ENCODE measurements around the gene ZNF385D. TPM values are rescaled to one million over a fixed set of nuclear protein-coding genes. Genes with fewer than 3 reads are reported as not detected.

ZNF385D gene
- total and polyA plus RNA-seq, 4 donors, result 12.1 to 118 (median 61.1) TPM

DNA sequence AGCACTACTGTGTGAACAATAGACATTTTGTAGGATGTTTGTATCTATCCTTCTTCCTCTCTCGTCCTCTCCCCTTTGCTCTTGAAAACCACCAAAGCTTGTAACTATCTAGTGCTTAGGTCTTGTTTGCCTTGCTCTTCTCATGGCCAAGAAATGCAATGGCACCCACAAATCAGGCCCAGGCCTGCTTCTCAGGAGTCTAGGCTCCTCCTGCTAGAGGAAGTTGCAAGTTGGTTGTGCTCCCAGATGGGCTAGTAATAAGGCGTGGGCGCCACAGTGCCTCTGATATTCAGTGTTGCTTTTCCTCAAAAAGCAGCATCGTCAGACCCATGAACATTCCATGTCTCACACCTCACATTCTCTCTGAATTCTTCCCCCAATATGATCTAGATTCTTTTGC, 28.7 kb downstream of the ZNF385D start:
- 82 to 89% methylated on average over 4 of the region's 4 CpGs for WGBS, 2 donors
- H3K4me1 ChIP-seq (ENCODE audit: control insufficient read depth in 1 of 2, insufficient read depth in 2 of 2, low read length in 2 of 2), result peaks cover 11 to 21% of the 10 kb centered on the region in 2 donors
- no peaks in the 10 kb centered on the region for H3K27me3 ChIP-seq (ENCODE audit: control insufficient read depth in 1 of 2, insufficient read depth in 2 of 2, low read length in 1 of 2)
- DNase-seq, result no peak
- intact Hi-C loops (cut with DNase I), result no loop called here
- ATAC-seq (ENCODE audit: low FRiP score), result no peak
- no peaks in the 10 kb centered on the region for H3K9me3 ChIP-seq (ENCODE audit: control insufficient read depth, low read length)
- no peaks in the 10 kb centered on the region for H3K36me3 ChIP-seq (ENCODE audit: control insufficient read depth in 1 of 2, insufficient read depth in 2 of 2, low read length in 1 of 2)
- no peak overlapping the region for H3K4me3 ChIP-seq (ENCODE audit: low read length in 2 of 2)
- peak overlapping the region in 1 of 2 donors; percentile 82 for H3K27ac ChIP-seq (ENCODE audit: low read depth in 1 of 2, low read length in 2 of 2)

DNA sequence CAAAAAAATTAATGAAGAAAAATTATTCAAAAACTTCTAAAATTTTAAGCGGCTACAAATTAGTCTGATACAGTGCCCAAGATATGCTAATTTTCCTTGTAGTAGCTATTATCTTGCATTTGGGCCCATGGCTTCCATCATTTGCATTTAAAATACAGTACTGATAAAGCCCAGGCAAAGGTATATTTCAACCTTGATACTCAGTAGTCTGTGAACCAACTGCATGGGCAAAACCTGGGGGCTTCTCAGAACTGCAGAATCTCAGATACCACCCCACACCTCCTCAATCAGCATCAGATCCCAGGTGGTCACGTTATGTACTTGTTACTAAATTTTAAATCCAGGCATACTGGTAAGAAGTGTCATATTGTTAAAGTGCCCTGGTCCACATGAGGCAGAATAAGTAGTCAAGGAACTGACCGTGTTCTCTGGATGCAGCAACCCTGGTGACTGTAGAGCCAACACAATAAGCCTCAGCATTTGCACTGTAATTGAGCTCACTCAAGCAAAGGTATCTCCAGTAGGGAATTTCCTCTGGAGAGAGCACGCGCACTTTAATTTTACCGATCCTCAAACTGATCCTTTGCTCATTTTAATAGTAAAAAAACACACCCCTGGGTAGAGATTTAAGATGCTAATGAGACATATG, 31.9 kb downstream of the ZNF385D start:
- H3K4me1 ChIP-seq (ENCODE audit: control insufficient read depth in 1 of 2, insufficient read depth in 2 of 2, low read length in 2 of 2), result peaks cover 11 to 28% of the 10 kb centered on the region in 2 donors
- H3K36me3 ChIP-seq (ENCODE audit: control insufficient read depth in 1 of 2, insufficient read depth in 2 of 2, low read length in 1 of 2), result no peaks in the 10 kb centered on the region
- H3K27ac ChIP-seq (ENCODE audit: low read depth in 1 of 2, low read length in 2 of 2), result peak overlapping the region; percentile 14 to 73
- no peaks in the 10 kb centered on the region for H3K9me3 ChIP-seq (ENCODE audit: control insufficient read depth, low read length)
- ATAC-seq (ENCODE audit: low FRiP score) (peak; percentile 59), DNase-seq (no peak)
- WGBS, 2 donors, result 73 to 78% methylated on average over 6 of the region's 6 CpGs
- no peaks in the 10 kb centered on the region for H3K27me3 ChIP-seq (ENCODE audit: control insufficient read depth in 1 of 2, insufficient read depth in 2 of 2, low read length in 1 of 2)
- intact Hi-C loops (cut with DNase I), result loop anchor here (2.0 to 5.0 kb wide), 3 partner anchors 28 to 137 kb away; no protein-coding TSS in a partner anchor
- H3K4me3 ChIP-seq (ENCODE audit: low read length in 2 of 2), result no peak overlapping the region

DNA sequence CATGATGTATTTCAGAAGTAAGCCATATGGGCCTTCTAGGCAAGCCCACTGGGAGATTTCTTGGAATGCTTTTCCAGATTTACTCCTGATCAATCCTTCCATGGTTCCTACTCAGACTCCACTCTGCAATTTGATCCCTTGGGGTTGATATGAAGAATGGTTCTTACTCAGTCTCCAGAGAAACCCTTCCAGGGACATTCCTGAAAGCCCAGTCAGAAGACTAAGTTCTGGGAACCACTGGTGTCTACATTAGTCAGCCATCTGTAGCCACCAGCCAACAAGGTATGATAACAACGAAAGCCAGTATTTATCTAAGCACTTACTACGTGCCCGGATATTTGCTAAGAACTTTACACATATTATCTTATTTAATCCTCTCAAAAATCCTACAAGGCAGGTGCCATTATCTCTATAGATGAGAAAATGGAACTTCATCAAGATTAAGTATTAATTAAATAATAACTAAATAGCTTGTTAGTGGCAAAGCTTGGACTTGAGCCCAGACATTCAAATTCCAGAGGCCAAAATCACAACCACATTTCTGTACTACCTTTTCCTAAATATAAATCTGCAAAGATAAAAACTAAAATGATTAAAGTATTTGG, 32.7 kb downstream of the ZNF385D start:
- DNase-seq (no peak), ATAC-seq (ENCODE audit: low FRiP score) (peak; percentile 83)
- H3K4me3 ChIP-seq (ENCODE audit: low read length in 2 of 2), result no peak overlapping the region
- H3K4me1 ChIP-seq (ENCODE audit: control insufficient read depth in 1 of 2, insufficient read depth in 2 of 2, low read length in 2 of 2), result peaks cover 11 to 30% of the 10 kb centered on the region in 2 donors
- H3K9me3 ChIP-seq (ENCODE audit: control insufficient read depth, low read length), result no peaks in the 10 kb centered on the region
- no peaks in the 10 kb centered on the region for H3K36me3 ChIP-seq (ENCODE audit: control insufficient read depth in 1 of 2, insufficient read depth in 2 of 2, low read length in 1 of 2)
- H3K27ac ChIP-seq (ENCODE audit: low read depth in 1 of 2, low read length in 2 of 2), result peak overlapping the region; percentile 81 to 82
- no peaks in the 10 kb centered on the region for H3K27me3 ChIP-seq (ENCODE audit: control insufficient read depth in 1 of 2, insufficient read depth in 2 of 2, low read length in 1 of 2)
- intact Hi-C loops (cut with DNase I), result loop anchor here (2.0 to 5.0 kb wide), 3 partner anchors 29 to 136 kb away; no protein-coding TSS in a partner anchor
- 3% methylated on average over 3 of the region's 3 CpGs for whole genome bisulfite sequencing, 2 donors

DNA sequence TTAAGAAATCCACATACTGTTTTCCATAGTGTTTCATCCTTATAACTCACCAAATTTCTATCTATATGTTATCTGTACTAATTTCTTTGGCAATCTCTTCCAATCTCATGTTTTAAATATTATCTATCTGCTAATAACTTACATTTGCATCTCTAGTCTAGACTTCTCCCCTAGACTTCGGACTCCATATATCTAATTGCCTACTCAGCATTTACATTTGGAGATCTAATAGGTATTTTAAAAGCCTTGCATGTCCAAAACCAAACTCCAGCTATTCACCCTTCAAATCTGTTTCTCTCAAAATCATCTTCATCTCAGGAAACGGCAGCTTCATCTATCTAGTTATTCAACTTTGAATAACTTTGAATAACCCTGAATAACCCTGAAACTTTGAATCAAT, 35.3 kb downstream of the ZNF385D start:
- no peak overlapping the region for H3K4me3 ChIP-seq (ENCODE audit: low read length in 2 of 2)
- H3K27ac ChIP-seq (ENCODE audit: low read depth in 1 of 2, low read length in 2 of 2), result peak overlapping the region in 1 of 2 donors; percentile 87
- no peaks in the 10 kb centered on the region for H3K9me3 ChIP-seq (ENCODE audit: control insufficient read depth, low read length)
- WGBS, 2 donors, result 74 to 98% methylated on average over 2 of the region's 2 CpGs
- no peak for DNase-seq
- intact Hi-C loops (cut with DNase I), result loop anchor here (5.0 kb wide), 2 partner anchors 43 to 133 kb away; no protein-coding TSS in a partner anchor
- ATAC-seq (ENCODE audit: low FRiP score), result no peak
- H3K36me3 ChIP-seq (ENCODE audit: control insufficient read depth in 1 of 2, insufficient read depth in 2 of 2, low read length in 1 of 2), result no peaks in the 10 kb centered on the region
- H3K4me1 ChIP-seq (ENCODE audit: control insufficient read depth in 1 of 2, insufficient read depth in 2 of 2, low read length in 2 of 2), result peaks cover 6 to 21% of the 10 kb centered on the region in 2 donors
- H3K27me3 ChIP-seq (ENCODE audit: control insufficient read depth in 1 of 2, insufficient read depth in 2 of 2, low read length in 1 of 2), result no peaks in the 10 kb centered on the region

DNA sequence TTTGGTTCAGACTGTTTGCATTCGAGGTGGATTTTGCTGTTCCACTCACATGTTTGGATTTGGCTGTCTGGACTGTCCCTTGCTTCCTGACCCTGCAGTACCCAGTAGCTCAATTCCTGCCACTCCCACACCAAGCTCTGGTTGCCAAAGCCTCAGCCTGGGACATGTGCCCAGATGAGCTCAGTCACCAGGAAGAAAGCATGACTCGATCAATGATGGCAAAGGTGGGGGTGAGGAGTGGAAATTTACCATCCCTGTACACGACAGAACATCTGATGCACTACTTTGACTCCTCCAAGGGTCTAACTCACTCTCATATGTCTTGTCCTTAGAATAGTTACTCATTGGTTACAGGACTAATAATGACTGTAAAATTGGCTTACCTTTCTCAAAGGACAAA, 45.2 kb downstream of the ZNF385D start:
- 4 to 5% methylated on average over 3 of the region's 3 CpGs for WGBS, 2 donors
- Histone ChIP-seq H3K27ac (ENCODE audit: low read depth in 1 of 2, low read length in 2 of 2) (peak overlapping the region; percentile 54 to 90), H3K9me3 (ENCODE audit: control insufficient read depth, low read length) (no peaks in the 10 kb centered on the region), H3K4me3 (ENCODE audit: low read length in 2 of 2) (no peak overlapping the region), H3K36me3 (ENCODE audit: control insufficient read depth in 1 of 2, insufficient read depth in 2 of 2, low read length in 1 of 2) (no peaks in the 10 kb centered on the region), H3K27me3 (ENCODE audit: control insufficient read depth in 1 of 2, insufficient read depth in 2 of 2, low read length in 1 of 2) (no peaks in the 10 kb centered on the region), H3K4me1 (ENCODE audit: control insufficient read depth in 1 of 2, insufficient read depth in 2 of 2, low read length in 2 of 2) (peaks cover 1 to 10% of the 10 kb centered on the region in 2 donors)
- intact Hi-C loops (cut with DNase I), result no loop called here
- peak; percentile 85 to 89 for DNase-seq
- peak; percentile 88 for ATAC-seq (ENCODE audit: low FRiP score)

DNA sequence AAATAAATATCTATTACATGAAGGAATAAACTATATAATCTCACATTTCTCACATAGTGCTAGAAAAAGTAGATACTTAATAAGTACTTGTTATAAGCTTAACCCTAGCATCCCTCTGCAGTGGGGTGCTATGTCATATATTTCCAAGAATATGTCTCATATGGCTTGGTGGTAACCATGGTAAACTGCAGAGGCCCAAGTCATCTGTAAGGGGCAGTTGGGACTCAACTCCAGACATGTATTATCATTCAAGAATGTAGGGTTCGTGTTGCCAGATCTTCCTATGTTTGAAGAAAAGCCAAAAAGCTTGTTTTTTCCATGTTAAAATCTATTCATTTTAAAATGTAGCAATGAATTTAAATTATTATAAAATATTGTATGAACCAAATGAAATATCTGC, 46.2 kb downstream of the ZNF385D start:
- DNase-seq (no peak), ATAC-seq (ENCODE audit: low FRiP score) (no peak)
- H3K27ac ChIP-seq (ENCODE audit: low read depth in 1 of 2, low read length in 2 of 2), result no peak overlapping the region
- no peaks in the 10 kb centered on the region for H3K36me3 ChIP-seq (ENCODE audit: control insufficient read depth in 1 of 2, insufficient read depth in 2 of 2, low read length in 1 of 2)
- H3K27me3 ChIP-seq (ENCODE audit: control insufficient read depth in 1 of 2, insufficient read depth in 2 of 2, low read length in 1 of 2), result no peaks in the 10 kb centered on the region
- H3K9me3 ChIP-seq (ENCODE audit: control insufficient read depth, low read length), result no peaks in the 10 kb centered on the region
- H3K4me3 ChIP-seq (ENCODE audit: low read length in 2 of 2), result no peak overlapping the region
- H3K4me1 ChIP-seq (ENCODE audit: control insufficient read depth in 1 of 2, insufficient read depth in 2 of 2, low read length in 2 of 2), result peaks cover 1 to 10% of the 10 kb centered on the region in 2 donors
- intact Hi-C loops (cut with DNase I), result no loop called here
- WGBS, 2 donors, result 83 to 92% methylated on average over 1 of the region's 1 CpG

DNA sequence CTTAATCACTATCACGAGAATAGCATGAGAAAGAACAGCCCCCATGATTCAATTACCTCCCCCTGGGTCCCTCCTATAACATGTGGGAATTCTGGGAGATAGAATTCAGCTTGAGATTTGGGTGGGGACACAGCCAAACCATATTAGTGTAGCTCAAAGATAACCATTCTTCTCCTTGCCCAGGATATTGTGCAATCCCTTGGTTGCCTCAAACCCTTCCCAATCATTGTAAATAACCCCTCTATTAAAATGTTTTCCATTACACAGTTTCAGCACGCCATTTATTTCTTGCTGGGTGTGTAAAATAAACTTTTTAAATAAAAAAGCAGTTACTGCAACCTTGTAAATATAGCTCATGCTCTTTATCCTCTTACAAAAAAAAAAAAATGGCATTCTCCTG, 47.7 kb downstream of the ZNF385D start:
- Histone ChIP-seq H3K9me3 (ENCODE audit: control insufficient read depth, low read length) (no peaks in the 10 kb centered on the region), H3K4me1 (ENCODE audit: control insufficient read depth in 1 of 2, insufficient read depth in 2 of 2, low read length in 2 of 2) (peaks cover 1 to 10% of the 10 kb centered on the region in 2 donors), H3K4me3 (ENCODE audit: low read length in 2 of 2) (no peak overlapping the region), H3K27ac (ENCODE audit: low read depth in 1 of 2, low read length in 2 of 2) (no peak overlapping the region), H3K27me3 (ENCODE audit: control insufficient read depth in 1 of 2, insufficient read depth in 2 of 2, low read length in 1 of 2) (no peaks in the 10 kb centered on the region), H3K36me3 (ENCODE audit: control insufficient read depth in 1 of 2, insufficient read depth in 2 of 2, low read length in 1 of 2) (no peaks in the 10 kb centered on the region)
- DNase-seq (no peak), ATAC-seq (ENCODE audit: low FRiP score) (no peak)
- WGBS, 2 donors, result 90 to 98% methylated on average over 2 of the region's 2 CpGs
- intact Hi-C loops (cut with DNase I), result no loop called here

DNA sequence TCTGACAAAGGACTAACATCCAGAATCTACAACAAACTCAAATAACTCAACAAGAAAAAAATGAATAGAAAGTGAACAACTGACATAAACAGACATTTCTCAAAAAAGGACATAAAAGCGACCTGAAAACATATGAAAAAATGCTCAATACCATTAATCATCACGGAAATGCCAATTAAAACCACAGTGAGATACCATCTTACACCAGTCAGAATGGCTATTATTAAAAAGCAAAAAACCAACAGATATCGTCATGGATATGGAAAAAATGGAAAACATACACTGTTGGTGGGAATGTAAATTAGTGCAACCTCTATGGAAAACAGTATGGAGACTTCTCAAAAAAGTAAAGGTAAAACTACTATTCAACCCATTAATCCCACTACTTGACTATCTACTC, 53.3 kb downstream of the ZNF385D start:
- 77 to 80% methylated on average over 3 of the region's 3 CpGs for WGBS, 2 donors
- Histone ChIP-seq H3K27me3 (ENCODE audit: control insufficient read depth in 1 of 2, insufficient read depth in 2 of 2, low read length in 1 of 2) (no peaks in the 10 kb centered on the region), H3K36me3 (ENCODE audit: control insufficient read depth in 1 of 2, insufficient read depth in 2 of 2, low read length in 1 of 2) (no peaks in the 10 kb centered on the region), H3K4me1 (ENCODE audit: control insufficient read depth in 1 of 2, insufficient read depth in 2 of 2, low read length in 2 of 2) (peaks cover 2 to 3% of the 10 kb centered on the region in 2 donors), H3K4me3 (ENCODE audit: low read length in 2 of 2) (no peak overlapping the region), H3K27ac (ENCODE audit: low read depth in 1 of 2, low read length in 2 of 2) (no peak overlapping the region), H3K9me3 (ENCODE audit: control insufficient read depth, low read length) (no peaks in the 10 kb centered on the region)
- DNase-seq (no peak), ATAC-seq (ENCODE audit: low FRiP score) (no peak)
- intact Hi-C loops (cut with DNase I), result no loop called here

DNA sequence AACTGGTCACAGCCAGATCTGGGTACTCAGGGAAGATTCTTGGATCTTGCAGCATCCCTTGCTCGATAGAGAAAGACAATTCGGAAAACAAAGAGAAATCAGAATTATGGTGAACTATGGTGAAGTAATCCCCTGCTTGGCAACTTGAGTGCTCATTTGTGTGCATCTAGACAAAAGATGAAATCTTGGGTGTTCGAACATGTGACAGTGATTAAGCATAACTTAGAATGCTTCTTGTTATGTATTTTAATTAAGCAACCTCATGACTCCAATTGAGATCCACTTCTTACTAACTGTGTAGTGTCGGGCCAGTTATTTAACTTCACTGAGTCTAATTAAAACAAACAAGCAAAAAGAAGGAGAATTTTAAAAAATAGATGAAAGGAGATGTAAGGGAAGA, 56.5 kb downstream of the ZNF385D start:
- 84% methylated on average over 4 of the region's 4 CpGs for WGBS, 2 donors
- H3K4me1 ChIP-seq (ENCODE audit: control insufficient read depth in 1 of 2, insufficient read depth in 2 of 2, low read length in 2 of 2), result peaks cover 2 to 6% of the 10 kb centered on the region in 2 donors
- H3K27me3 ChIP-seq (ENCODE audit: control insufficient read depth in 1 of 2, insufficient read depth in 2 of 2, low read length in 1 of 2), result no peaks in the 10 kb centered on the region
- H3K36me3 ChIP-seq (ENCODE audit: control insufficient read depth in 1 of 2, insufficient read depth in 2 of 2, low read length in 1 of 2), result no peaks in the 10 kb centered on the region
- H3K4me3 ChIP-seq (ENCODE audit: low read length in 2 of 2), result no peak overlapping the region
- ATAC-seq (ENCODE audit: low FRiP score), result no peak
- H3K9me3 ChIP-seq (ENCODE audit: control insufficient read depth, low read length), result no peaks in the 10 kb centered on the region
- no peak for DNase-seq
- intact Hi-C loops (cut with DNase I), result no loop called here
- H3K27ac ChIP-seq (ENCODE audit: low read depth in 1 of 2, low read length in 2 of 2), result no peak overlapping the region

All from aorta (tissue), 5 donors.